Erythroblast (primary cell): ENCODE measurements around the gene CBLL1.

Experiments used
- GATA1 ChIP-seq: IDR thresholded peaks from 2 replicates; pipeline ENCODE4 v1.6.1; 2011; ENCODE audit warnings: low read depth, mild to moderate bottlenecking, control low read depth, low read length, moderate library complexity
- POLR2A ChIP-seq: IDR thresholded peaks from 2 replicates; pipeline ENCODE4 v1.6.1; 2011; ENCODE audit warnings: mild to moderate bottlenecking, low read length

GRCh38 chr7:107782374-107782773 lies 38.4 kb downstream of the CBLL1 start:
- TF ChIP-seq POLR2A = no peak
- TF ChIP-seq GATA1 = no peak
